Measurements from ENCODE around the gene CDIP1.

GRCh38 chr16:4510747-4511426 lies 27.7 kb downstream of the CDIP1 start:
- TF ChIP-seq CTCF (IDR thresholded peaks at IDR 0.05) (no peak), POLR2A (IDR thresholded peaks at IDR 0.05) (no peak)

Data from breast epithelium (tissue), 3 donors.